ENCODE measurements around the gene NPIPA3.
"Not testable (repeated sequence)": the region's sequence is repeated elsewhere in the genome, so short reads cannot be mapped to it uniquely, and the experiment has no call there.

NPIPA3 gene

GRCh38 chr16:14742273-14743128, 39.3 kb downstream of the NPIPA3 start, which contains the start of gene NPIPA2:
Gene NPIPA2, plus strand, starts transcription at chr16:14742533. Its CDS starts 5,533 bp downstream, at chr16:14748066.
- DNase-seq: not testable (repeated sequence)

GRCh38 chr16:14773654-14774053, 70.4 kb downstream of the NPIPA3 start:
- not testable (repeated sequence) for DNase-seq

- not testable (repeated sequence) for DNase-seq
Observed at GRCh38 chr16:14775624-14776023, 72.4 kb downstream of the NPIPA3 start.
